Measurements from ENCODE around the gene PET100. TPM values are rescaled to one million over a fixed set of nuclear protein-coding genes. Genes with fewer than 3 reads are reported as not detected.

Gene PET100
- total RNA-seq, 2 donors from 2014 or later, result 1.3 to 32.0 TPM

DNA sequence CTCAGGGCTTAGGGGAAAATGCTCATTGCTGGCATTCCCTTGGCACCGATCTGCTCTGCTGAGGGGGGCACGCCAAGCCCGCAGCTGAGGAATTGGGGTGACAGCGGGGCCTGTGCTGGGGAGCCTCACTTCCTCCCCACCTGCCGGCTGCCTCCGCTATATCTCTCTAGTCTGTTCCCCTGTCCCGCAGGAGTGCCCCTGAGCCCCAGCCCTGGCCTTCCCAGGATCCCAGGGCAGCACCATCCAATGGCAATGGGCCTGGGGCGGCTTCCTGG, 16.8 kb downstream of the PET100 start:
- Histone ChIP-seq H3K27me3 (no peaks in the 10 kb centered on the region), H3K9me3 (no peaks in the 10 kb centered on the region), H3K27ac (no peak overlapping the region), H3K4me1 (peaks cover 11% of the 10 kb centered on the region), H3K4me3 (no peak overlapping the region), H3K36me3 (replicated peaks in 1 of 2; ENCODE audit: insufficient read depth in 1 of 2, low read depth in 2 of 2) (no peaks in the 10 kb centered on the region)
- WGBS, 2 donors, result 80 to 82% methylated on average over 7 to 8 of the region's 8 CpGs
- TF ChIP-seq POLR2A (IDR thresholded peaks at IDR 0.05), result no peak
- TF ChIP-seq, protein P1, sequence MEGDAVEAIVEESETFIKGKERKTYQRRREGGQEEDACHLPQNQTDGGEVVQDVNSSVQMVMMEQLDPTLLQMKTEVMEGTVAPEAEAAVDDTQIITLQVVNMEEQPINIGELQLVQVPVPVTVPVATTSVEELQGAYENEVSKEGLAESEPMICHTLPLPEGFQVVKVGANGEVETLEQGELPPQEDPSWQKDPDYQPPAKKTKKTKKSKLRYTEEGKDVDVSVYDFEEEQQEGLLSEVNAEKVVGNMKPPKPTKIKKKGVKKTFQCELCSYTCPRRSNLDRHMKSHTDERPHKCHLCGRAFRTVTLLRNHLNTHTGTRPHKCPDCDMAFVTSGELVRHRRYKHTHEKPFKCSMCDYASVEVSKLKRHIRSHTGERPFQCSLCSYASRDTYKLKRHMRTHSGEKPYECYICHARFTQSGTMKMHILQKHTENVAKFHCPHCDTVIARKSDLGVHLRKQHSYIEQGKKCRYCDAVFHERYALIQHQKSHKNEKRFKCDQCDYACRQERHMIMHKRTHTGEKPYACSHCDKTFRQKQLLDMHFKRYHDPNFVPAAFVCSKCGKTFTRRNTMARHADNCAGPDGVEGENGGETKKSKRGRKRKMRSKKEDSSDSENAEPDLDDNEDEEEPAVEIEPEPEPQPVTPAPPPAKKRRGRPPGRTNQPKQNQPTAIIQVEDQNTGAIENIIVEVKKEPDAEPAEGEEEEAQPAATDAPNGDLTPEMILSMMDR (IDR thresholded peaks at IDR 0.05), result no peak
- no peak for DNase-seq
- ATAC-seq, result no peak
- intact Hi-C loops (cut with DNase I), result no loop called here

DNA sequence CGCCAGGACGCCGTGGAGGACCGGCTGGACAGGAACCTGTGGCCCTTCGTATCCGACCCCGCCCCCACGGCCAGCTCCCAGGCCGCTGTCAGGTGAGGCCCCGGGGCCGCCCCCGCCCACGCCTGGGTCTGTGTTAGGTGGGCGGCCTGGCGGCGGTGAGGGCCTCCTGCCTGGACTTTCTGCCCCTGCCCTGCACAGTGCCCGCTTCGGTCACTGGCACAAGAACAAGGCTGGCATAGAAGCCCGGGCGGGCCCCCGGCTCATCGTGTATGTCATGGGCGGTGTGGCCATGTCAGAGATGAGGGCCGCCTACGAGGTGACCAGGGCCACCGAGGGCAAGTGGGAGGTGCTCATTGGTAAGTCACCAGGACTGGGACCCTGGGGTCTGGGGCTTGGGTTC, 17.6 kb downstream of the PET100 start:
- Histone ChIP-seq H3K4me3 (no peak overlapping the region), H3K9me3 (no peaks in the 10 kb centered on the region), H3K4me1 (peaks cover 16% of the 10 kb centered on the region), H3K27me3 (no peaks in the 10 kb centered on the region), H3K27ac (no peak overlapping the region), H3K36me3 (replicated peaks in 1 of 2; ENCODE audit: insufficient read depth in 1 of 2, low read depth in 2 of 2) (no peaks in the 10 kb centered on the region)
- intact Hi-C loops (cut with DNase I), result no loop called here
- no peak for DNase-seq
- TF ChIP-seq POLR2A (IDR thresholded peaks at IDR 0.05), result no peak
- TF ChIP-seq, protein P1 (IDR thresholded peaks at IDR 0.05), result no peak
- 90 to 93% methylated on average over 7 to 23 of the region's 26 CpGs for WGBS, 2 donors
- no peak for ATAC-seq

DNA sequence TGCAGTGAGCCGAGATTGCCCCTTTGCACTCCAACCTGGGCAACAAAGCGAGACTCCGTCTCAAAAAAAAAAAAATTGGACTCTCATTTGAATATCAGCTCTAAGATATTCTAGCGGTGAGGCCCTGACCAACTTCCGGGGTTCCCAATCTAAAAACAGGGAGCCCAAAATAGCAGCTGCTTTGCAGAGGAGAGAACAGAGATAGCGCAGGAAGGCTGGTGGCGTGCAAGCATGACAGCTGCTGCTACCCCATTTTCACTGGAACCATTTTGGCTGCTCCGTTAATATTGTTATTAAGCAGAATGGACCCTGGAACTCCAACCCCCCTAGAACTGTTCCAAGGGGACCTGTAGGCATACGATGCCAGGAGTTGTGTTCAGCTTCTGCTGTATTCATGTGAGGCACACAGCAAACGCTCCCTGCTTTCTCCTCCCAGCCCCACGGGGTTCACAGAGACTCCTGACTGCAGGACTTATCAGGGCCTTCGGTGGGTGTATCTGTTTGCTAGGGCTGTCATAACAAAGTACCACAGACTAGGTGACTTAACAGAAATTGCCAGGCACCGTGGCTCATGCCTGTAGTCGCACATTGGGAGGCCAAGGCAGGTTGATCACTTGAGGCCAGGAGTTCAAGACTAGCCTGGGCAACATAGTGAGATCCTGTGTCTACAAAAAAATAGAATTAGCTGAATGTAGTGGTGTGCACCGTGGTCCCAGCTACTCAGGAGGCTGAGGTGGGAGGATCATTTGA, 18.8 kb downstream of the PET100 start:
- peaks cover 27% of the 10 kb centered on the region for H3K4me1 ChIP-seq
- WGBS, 2 donors, result 73 to 77% methylated on average over 15 of the region's 15 CpGs
- H3K36me3 ChIP-seq (replicated peaks in 1 of 2; ENCODE audit: insufficient read depth in 1 of 2, low read depth in 2 of 2), result no peaks in the 10 kb centered on the region
- ATAC-seq, result no peak
- no peak for TF ChIP-seq POLR2A (IDR thresholded peaks at IDR 0.05)
- TF ChIP-seq, protein P1 (IDR thresholded peaks at IDR 0.05), result no peak
- no peak overlapping the region for H3K4me3 ChIP-seq
- no peaks in the 10 kb centered on the region for H3K27me3 ChIP-seq
- intact Hi-C loops (cut with DNase I), result no loop called here
- peak overlapping the region in 3 of 4 donors; percentile 61 to 84 (median 69) for H3K27ac ChIP-seq
- no peak for DNase-seq
- no peaks in the 10 kb centered on the region for H3K9me3 ChIP-seq

DNA sequence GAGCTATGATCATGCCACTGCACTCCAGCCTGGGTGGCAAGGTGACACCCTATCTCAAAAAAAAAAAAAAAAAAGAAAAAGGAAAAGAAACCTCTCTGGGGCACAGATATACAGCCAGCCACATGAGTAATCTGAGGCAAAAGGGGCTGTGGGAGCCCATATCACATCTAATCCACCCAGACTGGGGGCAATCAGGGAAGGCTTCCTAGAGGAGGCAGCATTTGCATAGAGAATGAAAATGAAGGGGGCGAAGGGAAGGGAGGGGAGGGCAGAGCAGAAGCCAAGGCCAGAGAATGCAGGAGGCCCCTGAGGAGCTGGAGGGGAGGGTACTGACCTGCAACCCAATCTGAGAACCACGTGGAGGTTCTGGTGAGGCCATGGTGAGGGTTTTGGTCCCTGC, 20.6 kb downstream of the PET100 start:
- Histone ChIP-seq H3K4me1 (peaks cover 27% of the 10 kb centered on the region), H3K9me3 (no peaks in the 10 kb centered on the region), H3K27me3 (no peaks in the 10 kb centered on the region), H3K27ac (peak overlapping the region in 2 of 4 donors; percentile 61 to 69), H3K4me3 (no peak overlapping the region), H3K36me3 (replicated peaks in 1 of 2; ENCODE audit: insufficient read depth in 1 of 2, low read depth in 2 of 2) (no peaks in the 10 kb centered on the region)
- ATAC-seq (no peak), DNase-seq (no peak)
- 54 to 59% methylated on average over 2 of the region's 2 CpGs for WGBS, 2 donors
- TF ChIP-seq POLR2A (IDR thresholded peaks at IDR 0.05), result no peak
- TF ChIP-seq, protein P1 (IDR thresholded peaks at IDR 0.05), result no peak
- intact Hi-C loops (cut with DNase I), result no loop called here

DNA sequence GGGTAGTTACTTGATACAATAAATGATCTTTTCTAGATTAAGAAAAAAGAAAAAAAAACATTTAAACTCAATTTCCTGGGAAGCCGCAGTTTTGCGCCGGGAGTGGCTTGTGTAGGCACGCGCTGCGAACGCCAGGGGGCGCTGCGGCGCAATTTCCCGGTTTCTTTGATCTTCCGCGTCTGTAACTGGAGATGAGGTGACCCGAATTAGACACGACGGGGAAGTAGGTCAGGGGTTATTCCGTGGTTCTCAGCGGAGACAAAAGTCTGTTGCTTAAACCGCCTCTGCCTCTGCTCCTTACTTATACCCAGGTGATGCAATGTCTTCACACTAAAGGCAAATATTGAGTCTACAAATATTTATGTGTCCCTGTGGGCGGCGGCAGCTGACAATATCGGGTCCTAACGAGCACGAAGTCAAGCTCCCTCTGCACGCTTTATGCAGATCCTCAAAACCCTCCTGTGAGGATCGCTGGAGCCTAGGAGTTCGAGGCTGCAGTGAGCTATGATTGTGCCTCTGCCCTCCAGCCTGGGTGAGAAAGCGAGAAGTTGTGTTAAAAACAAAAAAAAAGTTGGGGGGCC, 22.6 kb downstream of the PET100 start:
- no peaks in the 10 kb centered on the region for H3K9me3 ChIP-seq
- peak overlapping the region; percentile 77 to 85 (median 82) for H3K27ac ChIP-seq
- DNase-seq (peak; percentile 88 to 94 (median 92)), ATAC-seq (peak; percentile 94)
- H3K4me1 ChIP-seq, result peaks cover 27% of the 10 kb centered on the region
- TF ChIP-seq, protein P1 (IDR thresholded peaks at IDR 0.05), result peak; percentile 96 to 100 (median 98)
- peak in 2 of 3 donors; percentile 11 to 28 for TF ChIP-seq POLR2A (IDR thresholded peaks at IDR 0.05)
- H3K27me3 ChIP-seq, result no peaks in the 10 kb centered on the region
- no peaks in the 10 kb centered on the region for H3K36me3 ChIP-seq (replicated peaks in 1 of 2; ENCODE audit: insufficient read depth in 1 of 2, low read depth in 2 of 2)
- no peak overlapping the region for H3K4me3 ChIP-seq
- 3 to 5% methylated on average over 22 to 28 of the region's 28 CpGs for WGBS, 2 donors
- intact Hi-C loops (cut with DNase I), result no loop called here

All from body of pancreas (tissue), 4 donors.